Right atrium auricular region (tissue), 2 donors: Measurements from ENCODE around the gene APOL2. TPM values are rescaled to one million over a fixed set of nuclear protein-coding genes. Genes with fewer than 3 reads are reported as not detected.
A peak's percentile ranks its signal among the peaks of the same experiment; 100 is the strongest.
"Not testable (repeated sequence)": the region's sequence is repeated elsewhere in the genome, so short reads cannot be mapped to it uniquely, and the experiment has no call there.

Source experiments
- DNase-seq: peaks from one replicate; pipeline ENCODE4 v3.0.0-alpha.2; 2019; ENCODE audit warnings: low spot score
- H3K27ac ChIP-seq, 2 donors: fragments of 200-600 bp; sonication (generic); 1 replicate in 1 of 2; 2 replicates in 1 of 2; pipeline ENCODE4 v1.5.1; 2016 to 2019
- H3K27me3 ChIP-seq, 2 donors: fragments of 200-600 bp; sonication (generic); one replicate each; pipeline versions ENCODE4 v1.5.1 to v1.6.0; 2017 to 2019
- H3K36me3 ChIP-seq: fragments of 200-600 bp; sonication (generic); one replicate; pipeline ENCODE4 v1.5.1; 2016
- H3K4me1 ChIP-seq, 2 donors: fragments of 200-600 bp; sonication (generic); one replicate each; pipeline versions ENCODE4 v1.5.1 to v1.6.0; 2017 to 2019
- H3K4me3 ChIP-seq, 2 donors: fragments of 200-600 bp; sonication (generic); 1 replicate in 1 of 2; 2 replicates in 1 of 2; pipeline ENCODE4 v1.5.1; 2017 to 2019; ENCODE audit warnings: mild to moderate bottlenecking in 1 of 2, moderate library complexity in 1 of 2
- H3K9me3 ChIP-seq, 2 donors: fragments of 200-600 bp; sonication (generic); one replicate each; pipeline ENCODE4 v1.5.1; 2019
- total RNA-seq, 2 donors: library from RNA; depleted of rRNA; stranded (reverse); fragments of >200 nt; gene quantifications; one replicate each; pipeline ENCODE4 v1.1.0, GENCODE V29; 2016
- TF ChIP-seq, protein P1 (sequence below), 2 donors: fragments of 200-600 bp; sonication (generic); IDR thresholded peaks; one replicate each; pipeline ENCODE4 v1.5.1; 2019; ENCODE audit warnings: antibody characterized with exemption in 2 of 2

Gene APOL2
- total RNA-seq, 2 donors from 2014 or later = 25.4 to 25.7 TPM

DNA sequence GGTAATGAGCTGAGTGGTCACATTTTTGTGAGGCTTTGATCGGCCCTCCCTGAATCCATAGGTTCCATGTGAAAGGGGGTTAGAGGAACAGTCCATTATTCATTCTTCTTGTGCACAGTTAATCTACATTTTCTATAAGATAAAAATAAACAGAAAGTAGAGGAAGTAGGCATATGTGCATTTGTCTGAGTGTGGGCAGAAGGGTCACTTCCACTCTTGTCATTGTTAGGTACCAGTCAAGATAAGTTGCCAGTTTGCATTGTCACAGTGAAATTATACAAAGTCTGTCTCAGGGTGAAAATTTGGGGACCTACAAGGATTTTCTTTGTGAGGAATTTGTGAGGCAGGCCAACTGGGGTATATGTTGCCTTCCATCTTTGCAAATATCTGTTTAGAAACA is 33.1 kb downstream of the APOL2 start:
- no peak for DNase-seq
- H3K9me3 ChIP-seq = no peaks in the 10 kb centered on the region
- no peak overlapping the region for H3K27ac ChIP-seq
- H3K4me3 ChIP-seq = no peak overlapping the region
- peaks cover 0 to 13% of the 10 kb centered on the region in 2 donors for H3K4me1 ChIP-seq
- TF ChIP-seq, protein P1, sequence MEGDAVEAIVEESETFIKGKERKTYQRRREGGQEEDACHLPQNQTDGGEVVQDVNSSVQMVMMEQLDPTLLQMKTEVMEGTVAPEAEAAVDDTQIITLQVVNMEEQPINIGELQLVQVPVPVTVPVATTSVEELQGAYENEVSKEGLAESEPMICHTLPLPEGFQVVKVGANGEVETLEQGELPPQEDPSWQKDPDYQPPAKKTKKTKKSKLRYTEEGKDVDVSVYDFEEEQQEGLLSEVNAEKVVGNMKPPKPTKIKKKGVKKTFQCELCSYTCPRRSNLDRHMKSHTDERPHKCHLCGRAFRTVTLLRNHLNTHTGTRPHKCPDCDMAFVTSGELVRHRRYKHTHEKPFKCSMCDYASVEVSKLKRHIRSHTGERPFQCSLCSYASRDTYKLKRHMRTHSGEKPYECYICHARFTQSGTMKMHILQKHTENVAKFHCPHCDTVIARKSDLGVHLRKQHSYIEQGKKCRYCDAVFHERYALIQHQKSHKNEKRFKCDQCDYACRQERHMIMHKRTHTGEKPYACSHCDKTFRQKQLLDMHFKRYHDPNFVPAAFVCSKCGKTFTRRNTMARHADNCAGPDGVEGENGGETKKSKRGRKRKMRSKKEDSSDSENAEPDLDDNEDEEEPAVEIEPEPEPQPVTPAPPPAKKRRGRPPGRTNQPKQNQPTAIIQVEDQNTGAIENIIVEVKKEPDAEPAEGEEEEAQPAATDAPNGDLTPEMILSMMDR (IDR thresholded peaks at IDR 0.05) = no peak
- no peaks in the 10 kb centered on the region for H3K27me3 ChIP-seq
- H3K36me3 ChIP-seq = no peaks in the 10 kb centered on the region

- H3K4me1 ChIP-seq, H3K9me3 ChIP-seq, H3K27me3 ChIP-seq, H3K4me3 ChIP-seq, H3K36me3 ChIP-seq, H3K27ac ChIP-seq, DNase-seq: not testable (repeated sequence)
Observed at GRCh38 chr22:36205573-36205972, 33.8 kb downstream of the APOL2 start.

GRCh38 chr22:36204632-36205015 is 34.7 kb downstream of the APOL2 start:
- Histone ChIP-seq H3K27ac (no peak overlapping the region), H3K9me3 (no peaks in the 10 kb centered on the region), H3K27me3 (no peaks in the 10 kb centered on the region), H3K4me3 (no peak overlapping the region), H3K4me1 (peaks cover 0 to 10% of the 10 kb centered on the region in 2 donors), H3K36me3 (no peaks in the 10 kb centered on the region)
- TF ChIP-seq, protein P1 (IDR thresholded peaks at IDR 0.05) = no peak
- DNase-seq = no peak

DNA sequence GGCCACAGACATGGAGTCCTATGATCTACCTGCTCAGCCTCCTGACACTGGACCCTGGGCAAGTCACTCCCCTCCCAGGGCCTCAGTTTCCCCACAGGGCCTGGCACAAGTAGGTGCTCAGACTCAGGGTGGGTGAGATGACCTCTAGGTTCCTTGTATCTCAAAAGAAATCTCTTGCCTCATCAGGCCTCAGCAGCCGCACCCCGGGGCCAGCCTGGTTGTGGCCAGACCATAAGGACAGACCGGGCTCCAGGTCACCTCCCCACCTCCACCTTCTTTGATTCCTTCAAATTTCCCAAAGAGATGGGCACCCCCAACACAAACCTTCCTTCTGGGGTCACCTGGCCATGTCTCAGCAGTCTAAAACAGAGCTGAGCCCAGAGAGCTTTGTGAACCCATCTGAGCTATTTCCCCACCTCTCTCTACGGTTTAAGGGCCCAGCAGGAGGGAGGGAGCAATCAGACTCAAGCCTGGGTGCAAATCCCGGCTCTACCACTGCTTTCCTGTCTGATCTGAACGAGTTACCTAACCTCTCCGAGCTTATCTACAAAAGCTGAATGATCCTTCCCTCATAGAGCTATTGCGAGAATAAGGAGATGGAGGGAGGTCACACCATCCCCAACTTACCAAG is 35.2 kb downstream of the APOL2 start:
- no peak for DNase-seq
- H3K27ac ChIP-seq = no peak overlapping the region
- no peak overlapping the region for H3K4me3 ChIP-seq
- H3K4me1 ChIP-seq = peaks cover 0 to 16% of the 10 kb centered on the region in 2 donors
- no peaks in the 10 kb centered on the region for H3K27me3 ChIP-seq
- no peaks in the 10 kb centered on the region for H3K9me3 ChIP-seq
- TF ChIP-seq, protein P1 (IDR thresholded peaks at IDR 0.05) = no peak
- H3K36me3 ChIP-seq = no peaks in the 10 kb centered on the region

- H3K27me3 ChIP-seq, H3K27ac ChIP-seq, H3K9me3 ChIP-seq: not testable (repeated sequence)
Observed at GRCh38 chr22:36203441-36203840, 35.9 kb downstream of the APOL2 start.

GRCh38 chr22:36202906-36203305 is 36.4 kb downstream of the APOL2 start:
- H3K4me1 ChIP-seq = peaks cover 0 to 25% of the 10 kb centered on the region in 2 donors
- H3K27ac ChIP-seq, DNase-seq: not testable (repeated sequence)

More at GRCh38 chr22:36203441-36203840, 35.9 kb downstream of the APOL2 start:
- not testable (repeated sequence) for H3K36me3 ChIP-seq, DNase-seq, H3K4me3 ChIP-seq
- H3K4me1 ChIP-seq = peaks cover 0 to 22% of the 10 kb centered on the region in 2 donors

DNA sequence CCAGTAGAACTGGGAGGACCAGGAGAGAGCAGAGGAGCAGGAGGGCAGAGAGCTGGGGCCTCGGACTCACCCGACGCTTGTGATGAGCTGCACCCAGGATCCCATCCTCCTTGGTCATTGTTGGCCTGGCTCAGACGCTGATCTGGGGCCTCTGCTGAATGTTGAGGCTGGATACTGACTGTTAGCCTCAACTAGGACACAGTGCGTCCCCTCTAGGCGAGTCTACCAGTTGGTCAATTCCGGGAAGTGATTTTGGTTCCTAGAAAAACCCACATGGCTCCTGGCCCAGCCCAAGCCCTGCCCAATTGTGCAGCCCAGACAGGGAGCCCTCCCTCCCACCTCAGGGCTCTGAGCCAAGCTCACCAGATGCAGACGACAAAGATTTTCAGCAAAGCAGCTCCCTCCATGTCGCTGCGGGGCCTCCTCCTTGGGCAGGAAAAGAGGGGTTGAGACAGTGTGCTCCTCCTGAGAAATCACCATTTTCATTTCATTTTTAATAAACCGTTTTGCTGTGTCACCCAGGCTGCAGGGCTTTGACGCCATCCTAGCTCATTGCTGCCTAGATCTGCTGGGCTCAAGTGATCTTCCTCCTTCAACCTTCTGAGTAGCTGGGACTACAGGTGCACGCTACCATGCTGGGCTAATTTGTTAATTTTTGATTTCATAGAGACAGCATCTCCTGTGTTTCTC is 37.6 kb downstream of the APOL2 start, which contains the start of gene APOL4:
Gene APOL4, minus strand, starts transcription at position 180 of the 690 bp plus-strand sequence. Its CDS starts 75 bp downstream, at position 105.
- H3K9me3 ChIP-seq = no peaks in the 10 kb centered on the region
- TF ChIP-seq, protein P1 (IDR thresholded peaks at IDR 0.05) = no peak
- peak within 1 kb of the TSS in 1 of 2 donors; percentile 21 for H3K4me3 ChIP-seq
- peak; percentile 74 for DNase-seq
- no peak within 1 kb of the TSS for H3K27ac ChIP-seq
- no peaks in the 10 kb centered on the region for H3K36me3 ChIP-seq
- H3K27me3 ChIP-seq = no peaks in the 10 kb centered on the region
- peaks cover 0 to 36% of the 10 kb centered on the region in 2 donors for H3K4me1 ChIP-seq

More at GRCh38 chr22:36202906-36203305, 36.4 kb downstream of the APOL2 start:
- not testable (repeated sequence) for H3K36me3 ChIP-seq, H3K9me3 ChIP-seq, H3K4me3 ChIP-seq, H3K27me3 ChIP-seq

DNA sequence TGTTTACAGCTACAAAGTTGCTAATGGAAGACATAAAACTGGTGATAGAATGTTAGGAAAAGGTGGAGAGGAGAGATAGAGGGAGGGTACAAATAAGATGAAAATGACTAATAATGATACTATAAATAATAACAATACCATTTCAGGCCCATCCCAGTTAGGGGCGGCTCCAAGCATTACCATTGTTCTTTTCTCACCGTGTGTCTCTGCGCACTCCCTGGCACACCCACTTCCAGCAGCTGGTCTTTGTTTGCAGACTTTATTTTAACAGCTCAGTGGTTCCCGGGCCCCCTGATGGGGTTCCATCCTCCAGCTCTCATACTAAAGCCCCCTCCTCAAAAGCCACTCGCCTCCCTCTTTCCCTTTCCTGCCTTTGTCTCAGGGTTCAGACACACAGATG is 38.3 kb downstream of the APOL2 start:
- not testable (repeated sequence) for H3K4me3 ChIP-seq, H3K36me3 ChIP-seq, H3K9me3 ChIP-seq, H3K27ac ChIP-seq, DNase-seq, H3K27me3 ChIP-seq
- peaks cover 0 to 42% of the 10 kb centered on the region in 2 donors for H3K4me1 ChIP-seq
